Measurements from ENCODE around the gene VILL.
"Not testable (repeated sequence)": the region's sequence is repeated elsewhere in the genome, so short reads cannot be mapped to it uniquely, and the experiment has no call there.

Gene VILL

DNA sequence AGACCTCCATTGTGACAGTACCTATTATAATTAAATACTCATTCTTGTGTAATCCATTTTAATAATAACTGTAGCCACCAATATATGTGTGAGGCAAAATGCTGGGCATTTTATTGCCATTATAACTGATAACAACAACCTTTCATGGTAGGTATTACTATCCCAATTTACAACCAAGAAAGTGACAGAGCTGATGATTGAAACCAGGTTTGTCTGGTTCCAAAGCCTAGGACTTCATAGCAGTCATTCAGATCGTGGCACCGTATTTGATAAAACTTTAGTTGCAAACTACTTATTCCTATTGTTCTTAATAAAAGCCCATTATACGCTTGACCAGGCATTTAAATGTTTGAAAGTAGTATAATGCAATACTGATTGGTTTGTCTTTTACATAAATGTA, 26.4 kb upstream of the VILL start:
- DNase-seq = no peak

GRCh38 chr3:37964716-37965115, 25.9 kb upstream of the VILL start:
- DNase-seq = no peak

- DNase-seq = peak; percentile 42
Measured at GRCh38 chr3:37967260-37967881, 23.2 kb upstream of the VILL start.

- DNase-seq = no peak
Measured at GRCh38 chr3:37968199-37968598, 22.4 kb upstream of the VILL start.

DNA sequence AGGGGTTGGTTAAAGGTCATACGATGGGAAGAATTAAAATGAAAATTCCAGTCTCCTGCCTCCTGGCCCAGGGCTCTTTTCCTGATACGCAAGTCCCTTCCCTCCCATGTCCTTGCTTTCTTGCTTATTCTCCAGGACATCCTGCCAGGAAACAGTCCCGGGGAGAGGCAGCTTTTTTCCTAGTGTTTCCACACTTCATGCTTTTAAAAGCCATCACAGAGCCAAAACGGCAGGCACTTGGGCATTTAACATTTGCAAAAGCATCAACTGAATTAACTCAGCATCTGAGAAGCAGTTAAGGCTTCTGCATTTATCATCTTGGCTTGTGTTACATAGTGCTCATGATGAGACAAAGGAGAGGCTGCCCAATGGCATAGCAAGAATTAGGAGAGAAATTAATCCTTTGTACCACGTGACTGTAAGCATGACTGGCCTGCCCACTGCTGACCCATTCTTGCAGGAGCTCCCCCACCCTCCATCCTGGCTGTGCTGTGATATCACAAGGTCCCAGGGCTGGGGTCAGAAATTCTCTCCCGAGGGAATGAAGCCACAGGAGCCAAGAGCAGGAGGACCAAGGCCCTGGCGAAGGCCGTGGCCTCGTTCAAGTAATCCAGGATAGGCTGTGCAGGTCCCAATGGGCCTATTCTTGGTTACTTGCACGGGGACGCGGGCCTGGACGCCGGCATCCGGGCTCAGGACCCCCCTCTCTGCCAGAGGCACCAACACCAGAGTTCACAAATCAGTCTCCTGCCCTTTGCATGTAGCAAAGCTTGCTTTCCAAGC, 21.6 kb upstream of the VILL start:
- DNase-seq = no peak

GRCh38 chr3:37969596-37970100, 20.9 kb upstream of the VILL start:
- DNase-seq = no peak

DNA sequence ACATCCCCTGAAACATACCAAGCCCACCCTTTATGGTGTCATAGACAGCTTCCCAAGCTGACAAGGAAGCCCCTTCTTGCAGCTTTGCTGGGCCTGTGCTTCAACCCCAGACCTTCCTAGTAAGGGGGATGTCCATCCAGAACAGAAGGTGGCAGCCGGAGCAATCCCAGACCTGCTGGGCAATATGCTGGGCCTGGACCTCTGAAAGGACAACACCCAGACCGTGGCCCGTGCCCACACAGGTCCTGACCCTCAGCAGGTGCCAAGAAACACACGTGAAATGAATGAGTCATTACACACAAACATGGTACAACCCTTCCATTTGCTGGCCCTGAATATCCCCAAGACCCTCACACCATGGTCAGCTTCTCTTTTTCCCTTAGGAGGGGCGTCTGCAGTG, 19.8 kb upstream of the VILL start:
- no peak for DNase-seq

DNA sequence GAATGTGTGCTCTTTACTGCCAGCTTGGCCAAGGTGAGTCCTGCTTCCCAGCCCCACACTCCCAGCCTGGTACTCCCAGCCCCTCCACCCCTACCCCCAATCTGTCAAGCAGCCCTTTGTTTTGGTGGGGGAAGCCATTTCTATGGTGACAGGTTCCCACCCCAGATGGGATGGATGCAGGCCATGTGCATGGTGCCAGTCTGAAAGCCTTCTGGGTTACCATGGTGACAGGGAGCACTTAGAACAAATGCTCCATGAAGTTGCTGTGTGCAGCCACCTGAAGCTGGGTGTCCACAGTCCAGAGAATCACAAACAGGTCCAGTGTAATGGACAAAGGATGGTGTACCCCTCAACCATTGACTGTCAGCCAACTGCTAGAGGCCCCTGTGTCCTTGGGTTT, 19.1 kb upstream of the VILL start:
- DNase-seq = no peak

- not testable (repeated sequence) for DNase-seq
Measured at GRCh38 chr3:37972056-37972455, 18.5 kb upstream of the VILL start.

GRCh38 chr3:37973246-37974054, 17.1 kb upstream of the VILL start:
- DNase-seq = no peak

GRCh38 chr3:37974121-37975083, 16.2 kb upstream of the VILL start:
- peak; percentile 42 for DNase-seq

DNA sequence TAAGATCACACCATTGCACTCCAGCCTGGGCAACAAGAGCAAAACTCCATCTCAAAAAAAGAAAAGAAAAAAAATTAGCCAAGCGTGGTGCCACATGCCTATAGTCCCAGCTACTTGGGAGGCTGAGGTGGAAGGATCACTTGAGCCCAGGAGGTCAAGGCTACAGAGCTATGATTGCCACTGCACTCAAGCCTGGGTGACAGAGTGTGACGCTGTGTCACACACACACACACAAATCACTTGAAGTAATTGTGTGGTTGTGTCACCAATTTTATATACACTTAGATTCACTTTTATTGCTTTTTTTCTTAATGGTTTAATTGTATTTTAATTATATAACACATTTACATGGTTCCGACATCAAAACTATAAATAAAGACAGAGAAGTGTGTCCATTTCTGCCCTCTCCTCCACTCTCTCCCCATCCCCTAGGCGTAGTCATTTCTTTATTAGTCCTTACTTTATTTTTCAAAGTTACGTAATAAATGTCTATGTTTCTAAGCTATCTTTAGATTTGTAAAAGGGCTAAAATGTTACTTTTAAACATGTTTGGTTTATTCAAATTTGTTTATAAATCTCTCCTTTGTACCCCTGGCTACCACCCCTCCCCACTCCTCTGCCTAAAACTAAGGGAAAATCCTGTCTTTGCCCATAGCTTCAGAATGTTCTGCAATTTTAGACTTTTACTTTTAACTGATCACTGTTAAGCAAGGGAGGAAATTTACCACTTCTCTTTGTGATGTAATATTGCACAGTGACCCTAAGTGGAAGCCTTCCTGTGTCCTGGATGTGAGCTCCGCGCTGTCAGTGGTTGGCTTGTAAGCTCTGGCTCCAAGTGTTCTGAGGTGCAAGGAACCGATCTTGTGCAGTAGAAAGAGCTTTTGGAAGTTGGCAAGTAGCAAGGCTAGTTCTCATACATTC, 10.8 kb upstream of the VILL start:
- DNase-seq = no peak

GRCh38 chr3:37980462-37981347, 9.9 kb upstream of the VILL start:
- DNase-seq = no peak

- no peak for DNase-seq
Measured at GRCh38 chr3:37981348-37981664, 9.3 kb upstream of the VILL start.

DNA sequence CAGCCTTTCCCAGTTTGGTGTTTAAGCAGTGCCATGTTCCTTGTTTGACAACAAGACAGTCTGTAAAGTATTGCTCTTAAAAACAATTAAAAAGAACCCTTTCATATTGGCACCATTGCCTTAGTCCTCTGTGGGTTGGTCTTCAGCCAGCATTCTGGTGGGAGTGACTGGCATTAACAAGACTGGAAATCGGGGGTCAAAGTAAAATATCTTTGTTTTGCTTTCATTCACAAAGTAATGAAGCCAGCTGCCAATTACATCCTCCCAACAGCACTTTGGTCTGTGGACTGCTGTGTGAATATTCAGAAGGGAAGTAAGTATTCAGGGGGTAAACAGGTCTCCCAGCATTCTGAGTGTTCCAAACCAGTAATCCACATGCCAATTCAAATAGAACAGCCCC, 8.3 kb upstream of the VILL start:
- DNase-seq = no peak

DNA sequence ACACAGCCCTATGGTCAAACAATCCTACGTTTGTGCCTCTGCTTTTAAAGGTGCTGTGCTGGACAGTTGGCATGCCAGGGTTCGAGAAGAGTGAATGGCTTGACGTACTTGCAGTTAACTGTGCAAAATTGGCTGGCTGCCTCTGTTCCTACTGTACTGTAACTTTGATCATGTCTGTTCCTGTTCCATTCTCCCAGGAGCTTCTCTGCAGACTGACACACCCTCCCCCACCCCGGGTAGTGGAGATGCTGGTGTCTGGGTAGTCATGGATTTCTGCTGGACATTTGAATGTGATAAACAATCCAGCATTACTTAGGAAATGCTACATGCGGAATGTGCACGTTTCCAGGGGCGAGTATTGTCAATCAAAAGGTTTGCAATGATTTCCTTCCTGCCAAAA, 6.5 kb upstream of the VILL start:
- no peak for DNase-seq

GRCh38 chr3:37984596-37984995, 6.0 kb upstream of the VILL start:
- DNase-seq = no peak

GRCh38 chr3:37985637-37986320, 4.8 kb upstream of the VILL start:
- DNase-seq = no peak

DNA sequence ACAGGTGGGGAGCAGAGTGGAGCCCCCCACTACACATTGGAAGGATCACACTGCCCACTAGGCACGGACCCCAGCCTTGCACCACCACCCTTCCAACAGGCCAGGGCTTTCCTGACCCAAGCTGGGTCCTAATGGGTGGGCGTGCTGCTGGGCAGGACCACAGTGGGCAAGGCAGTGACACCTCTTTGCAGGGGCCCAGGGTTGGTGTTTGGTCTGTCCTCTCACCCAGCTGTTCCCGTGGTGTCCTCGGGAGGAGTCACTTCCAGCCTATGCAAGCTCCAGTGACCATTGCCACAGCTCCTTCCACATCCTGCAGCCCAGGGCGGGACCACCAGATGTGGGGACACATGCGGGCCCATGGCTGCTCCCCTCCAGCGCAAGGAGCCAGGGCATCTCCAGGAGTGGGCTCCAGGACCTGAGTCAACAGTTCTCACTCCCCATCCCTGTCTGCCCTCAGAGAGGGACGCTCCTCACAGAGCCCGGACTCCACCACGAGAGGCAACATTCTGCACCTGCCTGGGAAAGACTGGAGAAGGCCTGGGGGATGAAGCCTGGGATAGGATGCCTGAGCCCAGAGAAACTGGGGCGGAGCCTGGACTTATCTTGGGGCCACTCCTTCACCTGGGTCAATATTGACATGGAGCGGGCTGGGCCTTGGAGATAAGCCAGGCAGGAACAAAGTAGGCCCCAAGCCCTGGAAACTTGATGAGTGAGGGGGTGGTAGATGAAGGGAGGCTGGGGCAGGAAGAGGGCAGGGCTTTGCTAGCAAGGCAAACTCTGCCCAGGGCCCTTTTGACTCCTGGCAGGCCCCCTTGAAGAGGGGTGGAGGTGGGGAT, 3.9 kb upstream of the VILL start:
- DNase-seq = no peak
